HG03159 (cell line): ENCODE measurements around the gene RPL5.
"Not testable (repeated sequence)": the region's sequence is repeated elsewhere in the genome, so short reads cannot be mapped to it uniquely, and the experiment has no call there.

Experiments used
- ATAC-seq: cut with Tn5 transposase; IDR thresholded peaks from one replicate; pipeline ENCODE4 v1.9.1; 2021; ENCODE audit warnings: mild to moderate bottlenecking, moderate library complexity; ENCODE audit not compliant: unreplicated experiment

RPL5 gene

GRCh38 chr1:92831762-92832536, at the start of gene RPL5:
TSS of gene RPL5 (plus strand) at chr1:92832040. CDS start at chr1:92832115, 75 bp downstream.
- peak; percentile 90 for ATAC-seq

- ATAC-seq = not testable (repeated sequence)
Measured at GRCh38 chr1:92783550-92783949, 48.3 kb upstream of the RPL5 start.

GRCh38 chr1:92784021-92784638, 47.7 kb upstream of the RPL5 start:
- ATAC-seq = peak; percentile 1

GRCh38 chr1:92784639-92785500, 47.0 kb upstream of the RPL5 start, which contains the start of gene EVI5:
TSS of gene EVI5 (minus strand) at chr1:92785108. CDS start at chr1:92736546, 48,562 bp downstream.
- ATAC-seq = peak; percentile 91

- ATAC-seq = no peak
Measured at GRCh38 chr1:92786111-92786901, 45.5 kb upstream of the RPL5 start.

GRCh38 chr1:92790081-92790480, 41.8 kb upstream of the RPL5 start:
- no peak for ATAC-seq

DNA sequence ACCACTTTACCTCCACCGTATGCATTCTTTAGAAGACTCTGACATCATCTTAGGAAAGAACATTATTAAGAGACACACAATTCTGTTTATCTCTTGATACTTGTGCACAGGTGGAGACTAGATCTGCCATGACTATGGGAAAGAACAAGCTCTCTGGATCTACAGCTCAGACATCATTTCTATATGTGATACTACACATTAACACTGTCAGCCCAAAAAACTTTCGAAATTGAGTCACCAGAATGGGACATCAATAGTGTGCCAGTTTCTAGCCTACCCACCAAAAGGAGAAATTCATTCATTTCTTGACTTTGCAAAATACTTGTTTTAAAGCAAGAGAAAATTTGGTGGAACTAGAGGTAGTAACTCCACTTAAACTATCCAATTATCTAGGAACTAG, 41.0 kb upstream of the RPL5 start:
- no peak for ATAC-seq

DNA sequence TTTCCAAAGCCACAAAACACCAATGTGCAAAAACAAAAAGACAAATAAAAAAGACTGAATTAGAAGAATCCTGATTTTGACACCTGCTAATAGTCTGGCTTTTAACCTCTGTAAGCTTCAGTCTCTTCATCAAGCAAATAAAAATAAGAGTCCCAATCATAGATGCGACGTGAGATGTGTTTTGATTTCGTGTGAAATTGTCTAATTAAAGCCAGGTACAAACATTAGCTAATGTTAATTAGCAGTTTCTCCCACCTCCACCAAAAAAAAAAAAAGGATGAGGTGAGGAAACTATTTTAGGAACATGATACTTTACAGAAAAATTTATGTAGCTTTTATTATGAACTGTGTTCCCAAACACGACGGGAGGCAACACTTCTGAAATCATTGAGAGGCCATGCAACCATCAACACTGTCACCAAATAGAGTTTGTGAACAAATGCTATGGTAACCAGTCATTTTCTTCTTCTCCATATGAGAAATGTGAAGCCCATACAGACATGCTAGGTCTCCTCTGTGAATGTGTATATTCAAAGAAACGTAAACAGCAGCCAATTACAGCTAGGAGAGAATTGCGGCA, 40.3 kb upstream of the RPL5 start:
- ATAC-seq = no peak

GRCh38 chr1:92792340-92792782, 39.5 kb upstream of the RPL5 start:
- no peak for ATAC-seq

DNA sequence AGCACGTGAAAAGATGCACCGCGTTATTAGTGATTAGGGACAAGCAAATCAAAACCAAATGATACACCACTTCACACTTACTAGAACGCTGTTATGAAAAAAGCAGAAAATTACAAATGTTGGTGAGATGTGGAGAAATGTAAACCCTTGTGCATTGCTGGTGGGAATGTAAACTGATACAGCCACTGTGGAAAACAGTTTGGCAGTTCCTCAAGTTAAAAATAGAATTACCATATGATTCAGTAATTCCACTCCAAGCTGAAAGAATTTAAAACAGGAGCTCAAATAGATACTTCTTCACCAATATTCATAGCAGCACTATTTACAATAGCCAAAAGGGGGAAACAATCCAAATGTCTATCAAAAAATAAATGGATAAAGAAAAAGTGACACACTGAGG, 36.7 kb upstream of the RPL5 start:
- ATAC-seq = no peak

DNA sequence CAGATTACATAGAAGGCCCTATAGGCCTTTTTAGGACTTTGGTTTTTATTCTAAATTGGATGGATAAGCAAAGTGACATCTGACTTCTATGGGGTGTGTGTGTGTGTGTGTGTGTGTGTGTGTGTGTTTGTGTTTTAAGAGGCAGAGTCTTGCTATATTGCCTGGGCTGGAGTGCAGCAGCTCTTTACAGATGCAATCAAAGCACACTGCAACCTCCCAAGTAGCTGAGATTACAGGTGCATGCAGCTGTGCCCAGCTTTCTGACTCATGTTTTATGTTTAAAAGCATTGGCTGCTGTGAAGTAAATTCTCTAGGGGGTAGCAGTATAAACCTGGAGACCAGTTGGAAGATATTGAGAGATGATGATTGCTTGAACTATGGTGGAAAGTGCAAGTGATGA, 34.5 kb upstream of the RPL5 start:
- ATAC-seq = no peak

GRCh38 chr1:92797961-92798360, 33.9 kb upstream of the RPL5 start:
- ATAC-seq = no peak

DNA sequence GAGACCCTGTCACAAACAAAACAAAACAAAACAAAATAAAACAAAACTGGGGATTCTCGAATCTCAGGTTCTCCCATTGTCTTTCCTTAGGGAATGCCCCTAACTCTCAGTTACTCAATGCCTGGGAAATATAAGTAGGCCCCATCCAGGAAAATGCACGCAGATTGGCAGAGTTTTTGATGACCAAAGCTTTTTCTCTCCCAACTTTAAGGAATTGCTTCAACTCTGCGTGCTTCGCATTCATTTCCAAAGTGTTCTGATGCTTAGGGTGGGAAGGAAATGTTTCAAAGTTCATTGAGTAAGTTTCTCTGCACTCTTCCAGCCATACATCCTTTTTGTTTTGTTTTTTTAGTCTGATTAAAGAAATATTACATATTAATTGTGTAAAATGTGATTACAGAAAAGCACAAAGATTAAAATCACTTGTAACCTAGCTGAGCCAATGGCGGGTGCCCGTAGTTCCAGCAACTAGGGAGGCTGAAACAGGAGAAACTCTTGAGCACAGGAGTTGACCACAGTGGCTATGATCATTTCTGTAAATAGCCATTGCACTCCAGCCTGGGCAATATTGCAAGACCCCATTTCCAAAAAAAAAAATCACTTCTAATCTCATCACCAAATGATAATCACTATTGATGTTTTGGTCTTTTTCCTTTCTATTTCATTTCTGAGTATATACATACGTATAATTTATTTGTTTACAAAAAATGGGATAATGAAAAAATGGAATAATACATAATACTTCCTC, 28.5 kb upstream of the RPL5 start:
- ATAC-seq = no peak

GRCh38 chr1:92804721-92805201, 27.1 kb upstream of the RPL5 start:
- peak; percentile 53 for ATAC-seq

DNA sequence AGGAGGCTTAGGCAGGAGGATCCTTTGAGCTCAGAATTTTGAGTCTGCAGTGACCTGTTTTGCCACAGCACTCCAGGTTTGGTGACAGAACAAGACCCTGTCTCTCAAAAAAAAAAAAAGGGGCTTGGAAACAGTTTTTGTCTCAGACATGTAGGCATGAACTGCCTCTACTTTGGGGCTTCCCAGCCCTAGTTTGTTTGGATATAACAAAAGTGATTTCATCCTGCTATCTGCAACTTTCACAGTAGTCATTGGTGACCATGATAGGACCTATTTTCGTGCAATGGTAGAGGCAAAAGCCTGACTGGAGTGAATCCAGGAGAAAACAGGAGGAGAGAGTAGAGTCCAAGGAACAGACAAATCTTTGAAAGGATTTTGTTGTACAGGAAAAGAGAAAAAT, 26.6 kb upstream of the RPL5 start:
- ATAC-seq = no peak

DNA sequence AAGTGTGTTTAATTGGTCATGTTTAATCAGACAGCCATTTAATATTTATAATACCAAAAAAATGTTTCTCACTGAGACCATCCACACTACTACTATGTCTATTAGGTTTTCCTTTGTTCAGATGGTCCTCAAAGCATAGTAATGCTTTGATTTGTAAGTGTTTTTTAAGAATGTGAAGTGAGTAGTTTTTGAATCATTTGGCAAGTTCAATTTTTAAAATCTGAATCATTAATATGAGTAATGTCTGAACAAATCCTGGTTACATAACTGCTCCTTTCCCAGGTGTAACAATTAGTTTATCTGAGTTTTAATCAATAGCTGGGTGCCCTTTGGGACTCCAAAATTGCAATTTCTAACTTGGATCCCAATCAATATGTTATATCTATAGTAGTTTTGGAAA, 23.5 kb upstream of the RPL5 start:
- no peak for ATAC-seq

DNA sequence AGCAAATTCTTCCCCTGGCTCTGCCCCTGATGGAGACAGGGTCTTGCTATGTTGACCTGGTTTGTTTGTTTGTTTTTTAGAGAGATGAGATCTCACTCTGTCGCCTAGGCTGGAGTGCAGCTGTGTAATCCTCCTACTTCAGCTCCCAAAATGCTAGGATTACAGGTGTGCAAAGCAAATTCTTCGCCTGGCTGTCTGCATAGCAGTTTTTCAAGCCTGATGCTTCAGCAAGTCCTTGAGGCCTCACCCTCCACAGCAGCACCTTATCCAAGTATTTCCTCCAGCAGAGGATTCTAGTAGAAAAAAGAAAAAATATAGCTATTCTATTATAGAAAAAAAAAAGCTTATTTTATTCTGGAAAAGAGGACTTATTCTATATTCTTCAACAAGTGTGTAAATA, 15.1 kb upstream of the RPL5 start:
- no peak for ATAC-seq

GRCh38 chr1:92817137-92817697, 14.6 kb upstream of the RPL5 start:
- no peak for ATAC-seq
